GM19452 (cell line): ENCODE measurements around the gene TAF11L10.
"Not testable (repeated sequence)": the region's sequence is repeated elsewhere in the genome, so short reads cannot be mapped to it uniquely, and the experiment has no call there.

Experiments used
- ATAC-seq: cut with Tn5 transposase; IDR thresholded peaks from one replicate; pipeline ENCODE4 v1.9.1; 2021; ENCODE audit not compliant: unreplicated experiment

Gene TAF11L10

GRCh38 chr5:17597728-17598127 is at the start of gene TAF11L10:
Gene TAF11L10, minus strand, starts transcription at chr5:17597828.
- ATAC-seq = not testable (repeated sequence)

DNA sequence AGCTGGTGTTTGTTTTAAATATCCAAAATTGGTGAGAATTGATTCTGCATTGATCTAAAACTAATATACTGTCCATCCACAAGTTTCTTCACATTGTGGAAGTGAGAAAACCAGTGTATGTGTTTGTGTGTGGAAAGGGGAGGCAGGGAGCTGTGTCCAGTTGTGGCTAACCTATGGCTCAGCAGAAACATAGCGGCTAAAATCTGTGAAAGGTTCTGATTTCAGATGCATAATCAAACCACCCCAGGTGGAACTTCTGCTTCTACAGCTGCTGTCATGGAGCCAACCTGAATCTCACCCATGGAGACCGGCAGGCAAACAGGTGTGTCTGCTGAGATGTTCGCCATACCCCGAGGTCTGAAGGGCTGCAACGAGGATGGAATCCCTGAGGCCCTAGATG is 36.5 kb upstream of the TAF11L10 start, which contains the start of gene TAF11L14:
TSS of gene TAF11L14 (plus strand) at position 301 of the 400 bp plus-strand sequence.
- ATAC-seq = no peak

DNA sequence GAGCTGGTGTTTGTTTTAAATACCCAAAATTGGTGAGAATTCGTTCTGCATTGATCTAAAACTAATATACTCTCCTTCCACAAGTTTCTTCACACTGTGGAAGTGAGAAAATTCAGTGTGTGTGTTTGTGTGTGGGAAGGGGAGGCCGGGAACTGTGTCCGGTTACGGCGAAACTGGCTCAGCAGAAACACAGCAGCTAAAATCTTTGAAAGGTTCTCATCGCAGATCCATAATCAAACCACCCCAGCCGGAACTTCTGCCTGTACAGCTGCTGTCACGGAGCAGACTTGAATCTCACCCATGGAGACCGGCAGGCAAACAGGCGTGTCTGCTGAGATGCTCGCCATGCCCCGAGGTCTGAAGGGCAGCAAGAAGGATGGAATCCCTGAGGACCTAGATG is 34.2 kb upstream of the TAF11L10 start, which contains the start of gene TAF11L13:
TSS of gene TAF11L13 (plus strand) at position 301 of the 400 bp plus-strand sequence.
- ATAC-seq = not testable (repeated sequence)

DNA sequence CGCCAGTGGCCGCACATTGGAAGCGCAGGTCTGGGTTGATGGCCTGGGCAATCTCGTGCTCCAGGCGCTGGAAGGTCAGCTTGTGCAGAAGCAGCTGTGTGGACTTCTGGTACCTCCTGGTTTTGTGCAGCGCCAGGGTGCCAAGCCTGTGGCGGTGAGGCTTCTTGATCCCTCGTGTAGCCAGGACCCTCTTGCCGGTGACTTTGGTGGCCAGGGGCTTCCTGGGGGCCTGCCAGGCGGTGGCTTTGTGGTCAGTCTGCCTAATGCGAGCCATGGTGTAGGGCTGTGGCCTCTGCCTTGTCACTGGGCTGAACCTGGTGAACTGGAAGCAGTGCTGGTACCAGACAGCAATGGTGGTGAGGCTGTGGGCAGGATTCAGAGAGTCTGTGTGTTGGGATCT is 28.1 kb upstream of the TAF11L10 start:
- ATAC-seq = no peak

GRCh38 chr5:17620627-17621026 is 23.0 kb upstream of the TAF11L10 start:
- ATAC-seq = no peak

DNA sequence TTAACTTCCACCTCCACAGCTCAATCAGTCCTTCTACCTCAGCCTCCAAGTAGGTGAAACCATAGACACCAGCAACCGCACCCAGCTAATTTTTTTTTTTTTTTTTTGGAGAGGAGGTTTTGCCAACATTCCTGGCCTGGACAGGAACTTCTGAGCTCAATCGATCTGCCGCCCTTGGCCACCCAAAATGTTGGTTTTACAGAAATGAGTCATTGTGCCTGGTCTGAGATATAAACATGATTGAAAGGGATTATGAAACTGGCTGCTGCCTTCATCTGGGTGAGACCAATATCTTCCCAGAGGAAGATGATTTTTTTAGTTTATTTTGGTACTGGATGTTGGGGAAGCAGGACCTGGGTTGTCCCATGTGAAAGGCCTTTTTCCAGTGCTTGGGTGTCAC is 21.7 kb upstream of the TAF11L10 start:
- ATAC-seq = no peak

- ATAC-seq = no peak
Measured at GRCh38 chr5:17614872-17615605, 17.4 kb upstream of the TAF11L10 start.

DNA sequence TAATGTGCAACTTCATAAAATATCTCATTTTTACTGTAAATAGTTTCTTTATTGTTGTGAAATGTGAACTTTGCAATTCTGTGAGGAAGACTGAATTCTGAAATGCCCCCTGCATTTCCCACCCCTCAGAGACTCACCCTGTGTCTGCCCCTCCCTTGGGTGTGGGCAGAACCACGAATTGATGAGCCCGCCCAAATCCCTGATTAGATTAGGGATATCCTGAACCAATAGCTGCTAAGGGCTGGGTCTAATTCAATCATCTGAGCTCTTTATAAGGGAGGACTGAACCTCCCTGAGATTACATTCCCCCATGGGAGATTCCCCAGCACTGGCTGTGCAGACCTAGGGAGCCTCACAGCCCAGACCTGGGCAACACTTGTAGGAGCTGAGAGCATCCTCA is 12.5 kb upstream of the TAF11L10 start, which contains the start of gene TAF11L12:
TSS of gene TAF11L12 (plus strand) at position 301 of the 400 bp plus-strand sequence.
- not testable (repeated sequence) for ATAC-seq

DNA sequence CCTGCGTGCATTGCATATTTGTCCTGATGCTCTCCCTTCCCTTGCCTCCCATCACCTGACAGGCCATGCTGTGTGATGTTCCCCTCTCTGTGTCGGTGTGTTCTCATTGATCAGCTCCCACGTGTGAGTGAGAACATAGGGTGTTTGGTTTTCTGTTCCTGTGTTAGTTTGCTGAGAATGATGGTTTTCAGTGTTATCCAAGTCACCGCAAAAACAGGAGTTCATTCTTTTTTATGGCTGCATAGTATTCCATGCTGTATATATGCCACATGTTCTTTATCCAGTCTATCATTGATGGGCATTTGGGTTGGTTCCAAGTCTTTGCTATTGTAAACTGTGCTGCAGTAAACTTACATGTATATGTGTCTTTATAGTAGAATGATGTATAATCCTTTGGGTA is 9.8 kb upstream of the TAF11L10 start:
- ATAC-seq = not testable (repeated sequence)

- ATAC-seq = no peak
Measured at GRCh38 chr5:17604951-17605350, 7.3 kb upstream of the TAF11L10 start.

DNA sequence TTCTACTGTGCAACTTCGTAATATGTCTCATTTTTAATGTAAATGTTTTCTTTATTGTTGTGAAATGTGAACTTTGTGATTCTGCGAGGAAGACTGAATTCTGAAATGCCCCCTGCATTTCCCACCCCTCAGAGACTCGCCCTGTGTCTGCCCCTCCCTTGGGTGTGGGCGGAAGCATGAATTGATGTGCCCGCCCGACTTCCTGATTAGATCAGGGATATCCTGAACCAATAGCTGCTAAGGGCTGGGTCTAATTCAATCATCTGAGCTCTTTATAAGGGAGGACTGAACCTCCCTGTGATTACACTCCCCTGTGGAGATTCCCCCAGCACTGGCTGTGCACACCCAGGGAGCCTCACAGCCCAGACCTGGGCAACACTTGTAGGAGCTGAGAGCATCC is 6.3 kb upstream of the TAF11L10 start, which contains the start of gene TAF11L11:
TSS of gene TAF11L11 (plus strand) at position 304 of the 400 bp plus-strand sequence.
- not testable (repeated sequence) for ATAC-seq

- not testable (repeated sequence) for ATAC-seq
Measured at GRCh38 chr5:17594255-17594654, 3.4 kb downstream of the TAF11L10 start, which contains the start of gene TAF11L9. Gene TAF11L9, minus strand, starts transcription at chr5:17594394.

GRCh38 chr5:17590860-17591259 is 6.8 kb downstream of the TAF11L10 start, which contains the start of gene TAF11L8:
Gene TAF11L8, minus strand, starts transcription at chr5:17590960.
- ATAC-seq = not testable (repeated sequence)

GRCh38 chr5:17585658-17586057 is 12.0 kb downstream of the TAF11L10 start, which contains the start of gene TAF11L7:
Gene TAF11L7, minus strand, starts transcription at chr5:17585758.
- ATAC-seq = not testable (repeated sequence)
